Endothelial cell of hepatic sinusoid (primary cell): ENCODE results near the gene STK32C.
"Not testable (repeated sequence)": the region's sequence is repeated elsewhere in the genome, so short reads cannot be mapped to it uniquely, and the experiment has no call there.

ENCODE experiments used
- in situ Hi-C: cut with HindIII; loops from 2 replicates; pipeline ENCODE4 v1.10.0; 2017; ENCODE audit warnings: low sequenced_read_pairs

The STK32C gene

GRCh38 chr10:132164761-132165278, 142.9 kb downstream of the STK32C start:
- in situ Hi-C loops, result no loop called here

- in situ Hi-C loops, result no loop called here
These were observed 143.8 kb downstream of the STK32C start for GRCh38 chr10:132163826-132164515.

GRCh38 chr10:132163278-132163765, 144.4 kb downstream of the STK32C start:
- in situ Hi-C loops, result no loop called here

GRCh38 chr10:132162590-132163277, 145.0 kb downstream of the STK32C start:
- in situ Hi-C loops, result no loop called here

GRCh38 chr10:132162021-132162531, 145.7 kb downstream of the STK32C start:
- in situ Hi-C loops, result no loop called here

- in situ Hi-C loops, result not testable (repeated sequence)
These were observed 146.7 kb downstream of the STK32C start for GRCh38 chr10:132160834-132161622.

GRCh38 chr10:132160231-132160630, 147.5 kb downstream of the STK32C start:
- in situ Hi-C loops, result not testable (repeated sequence)

- in situ Hi-C loops, result not testable (repeated sequence)
These were observed 148.2 kb downstream of the STK32C start for GRCh38 chr10:132159302-132160230.

GRCh38 chr10:132158823-132159222, 148.9 kb downstream of the STK32C start:
- in situ Hi-C loops, result no loop called here

GRCh38 chr10:132158122-132158741, 149.5 kb downstream of the STK32C start:
- in situ Hi-C loops, result no loop called here
